Osteoblast (primary cell): ENCODE data around the gene MAP3K9. TPM values are rescaled to one million over a fixed set of nuclear protein-coding genes. Genes with fewer than 3 reads are reported as not detected.

Source experiments
- DNase-seq: peaks from one replicate; pipeline ENCODE4 v3.0.0; 2011; ENCODE audit warnings: low spot score, mixed read lengths; ENCODE audit not compliant: insufficient read length; ENCODE audit errors: missing footprints
- H2AFZ ChIP-seq: 2 replicates; pipeline ENCODE4 v1.6.0; 2011; ENCODE audit warnings: mild to moderate bottlenecking, low read length
- H3K27ac ChIP-seq: 2 replicates; pipeline ENCODE4 v1.5.1; 2011; ENCODE audit warnings: mild to moderate bottlenecking, low read depth, low read length, moderate library complexity
- H3K27me3 ChIP-seq: 2 replicates; pipeline ENCODE4 v1.6.0; 2012; ENCODE audit warnings: mild to moderate bottlenecking, control low read depth, inconsistent platforms, low read length, moderate library complexity; ENCODE audit not compliant: insufficient read depth
- H3K36me3 ChIP-seq: 2 replicates; pipeline ENCODE4 v1.5.1; 2011; ENCODE audit warnings: mild to moderate bottlenecking, low read length, control low read depth, moderate library complexity; ENCODE audit not compliant: insufficient read depth
- H3K4me1 ChIP-seq: 2 replicates; pipeline ENCODE4 v1.5.1; 2011; ENCODE audit warnings: mild to moderate bottlenecking, low read length, control low read depth, moderate library complexity; ENCODE audit not compliant: insufficient read depth
- H3K4me2 ChIP-seq: 2 replicates; pipeline ENCODE4 v1.6.0; 2011; ENCODE audit warnings: mild to moderate bottlenecking, low read length; ENCODE audit not compliant: insufficient read depth
- H3K4me3 ChIP-seq: fragments of 200-600 bp; sonication (generic); 3 replicates; pipeline ENCODE4 v1.5.1; 2012; ENCODE audit warnings: mild to moderate bottlenecking, low read length, inconsistent platforms; ENCODE audit not compliant: insufficient read depth
- H3K79me2 ChIP-seq: 2 replicates; pipeline ENCODE4 v1.6.0; 2012; ENCODE audit warnings: mild to moderate bottlenecking, low read length, control low read depth, inconsistent platforms; ENCODE audit not compliant: insufficient read depth
- H3K9me3 ChIP-seq: 2 replicates; pipeline ENCODE4 v1.5.1; 2011; ENCODE audit warnings: low read depth, low read length, control low read depth
- H4K20me1 ChIP-seq: 2 replicates; pipeline ENCODE4 v1.6.0; 2012; ENCODE audit warnings: mild to moderate bottlenecking, low read length, control low read depth; ENCODE audit not compliant: insufficient read depth
- total RNA-seq: library from RNA; depleted of rRNA; stranded (reverse); fragments of >200 nt; gene quantifications from 2 replicates; pipeline ENCODE4 v1.2.3, GENCODE V29; 2012
- TF ChIP-seq, protein P1 (sequence below): IDR thresholded peaks from 2 replicates; pipeline ENCODE4 v1.5.1; 2011; ENCODE audit warnings: mild to moderate bottlenecking, low read depth, low read length, moderate library complexity; ENCODE audit errors: extremely low read depth

MAP3K9 gene
- total RNA-seq, 1 donor, result under 0.01 TPM

DNA sequence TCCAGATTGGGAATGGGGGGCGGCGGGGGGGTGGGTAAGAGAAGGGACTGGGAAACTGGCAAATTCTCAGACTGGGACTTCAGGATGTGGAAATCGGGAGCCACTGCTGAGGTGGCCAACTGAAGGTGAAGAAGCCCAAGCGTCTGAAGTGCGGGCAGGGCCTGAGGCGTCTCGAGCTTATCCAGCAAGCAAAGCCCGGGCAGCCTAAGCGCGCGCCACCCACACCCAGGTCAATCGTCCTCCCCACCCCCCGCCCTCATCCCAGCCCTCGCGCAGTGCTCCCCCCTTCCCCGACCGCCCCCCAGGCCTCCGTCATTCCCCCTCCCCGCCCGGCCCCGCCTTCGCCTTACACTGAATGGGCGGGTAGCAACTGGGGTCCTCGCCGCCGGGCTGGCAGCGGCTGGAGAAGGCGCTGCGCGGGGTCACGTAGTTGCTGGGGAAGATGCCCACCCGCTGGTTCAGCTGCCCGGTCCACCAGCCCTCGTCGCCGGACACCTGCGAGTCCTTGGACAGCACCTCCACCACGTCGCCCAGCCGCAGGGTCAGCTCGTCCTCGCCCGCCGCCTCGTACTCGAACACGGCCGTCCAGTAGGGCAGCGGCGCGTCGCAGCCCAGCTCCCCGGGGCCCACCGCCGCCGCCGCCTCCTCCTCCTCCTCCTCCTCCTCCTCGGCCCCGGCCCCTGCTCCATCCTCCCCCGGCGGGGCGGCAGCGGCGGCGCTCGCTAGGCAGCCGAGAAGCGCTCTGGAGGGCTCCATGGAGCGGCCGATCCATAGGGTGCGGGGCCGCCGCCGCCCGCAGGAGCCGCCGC is 693 bp downstream of the MAP3K9 start:
- H3K36me3 ChIP-seq, result no peaks in the 10 kb centered on the region
- DNase-seq, result peak; percentile 47
- no peaks in the 10 kb centered on the region for H3K9me3 ChIP-seq
- no peaks in the 10 kb centered on the region for H4K20me1 ChIP-seq
- H3K27ac ChIP-seq, result no peak overlapping the region
- peaks cover 3% of the 10 kb centered on the region for H3K4me1 ChIP-seq
- H3K27me3 ChIP-seq, result peaks cover 53% of the 10 kb centered on the region
- H3K4me3 ChIP-seq, result peak overlapping the region; percentile 60
- H2AFZ ChIP-seq, result no peak overlapping the region
- peak overlapping the region; percentile 71 for H3K4me2 ChIP-seq
- H3K79me2 ChIP-seq, result no peaks in the 10 kb centered on the region
- TF ChIP-seq, protein P1, sequence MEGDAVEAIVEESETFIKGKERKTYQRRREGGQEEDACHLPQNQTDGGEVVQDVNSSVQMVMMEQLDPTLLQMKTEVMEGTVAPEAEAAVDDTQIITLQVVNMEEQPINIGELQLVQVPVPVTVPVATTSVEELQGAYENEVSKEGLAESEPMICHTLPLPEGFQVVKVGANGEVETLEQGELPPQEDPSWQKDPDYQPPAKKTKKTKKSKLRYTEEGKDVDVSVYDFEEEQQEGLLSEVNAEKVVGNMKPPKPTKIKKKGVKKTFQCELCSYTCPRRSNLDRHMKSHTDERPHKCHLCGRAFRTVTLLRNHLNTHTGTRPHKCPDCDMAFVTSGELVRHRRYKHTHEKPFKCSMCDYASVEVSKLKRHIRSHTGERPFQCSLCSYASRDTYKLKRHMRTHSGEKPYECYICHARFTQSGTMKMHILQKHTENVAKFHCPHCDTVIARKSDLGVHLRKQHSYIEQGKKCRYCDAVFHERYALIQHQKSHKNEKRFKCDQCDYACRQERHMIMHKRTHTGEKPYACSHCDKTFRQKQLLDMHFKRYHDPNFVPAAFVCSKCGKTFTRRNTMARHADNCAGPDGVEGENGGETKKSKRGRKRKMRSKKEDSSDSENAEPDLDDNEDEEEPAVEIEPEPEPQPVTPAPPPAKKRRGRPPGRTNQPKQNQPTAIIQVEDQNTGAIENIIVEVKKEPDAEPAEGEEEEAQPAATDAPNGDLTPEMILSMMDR, result no peak

DNA sequence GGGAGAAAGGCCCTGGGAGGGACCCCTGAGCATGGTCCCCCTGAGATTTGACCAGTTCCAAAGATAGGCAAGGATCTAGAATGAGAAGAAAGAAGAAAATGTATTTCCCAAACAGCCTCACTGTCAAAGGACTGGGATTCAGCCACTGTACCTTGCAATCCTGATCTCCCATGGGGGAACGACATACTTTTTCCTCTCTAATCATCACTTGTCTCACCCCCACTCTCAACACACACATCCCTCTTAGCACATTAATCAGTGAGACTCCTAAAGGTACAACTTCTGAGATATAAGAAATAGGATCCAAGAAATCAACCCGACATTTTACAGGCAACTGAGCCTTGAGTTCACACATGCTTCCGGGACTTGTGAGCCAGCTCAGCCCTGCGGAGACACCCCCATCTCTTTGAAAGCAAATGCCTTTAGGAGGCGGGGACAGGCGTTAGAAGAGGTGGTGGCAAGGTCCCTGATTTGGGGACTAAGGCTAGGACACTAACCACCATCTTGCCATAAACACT is 1.4 kb downstream of the MAP3K9 start:
- Histone ChIP-seq H3K9me3 (no peaks in the 10 kb centered on the region), H3K36me3 (no peaks in the 10 kb centered on the region), H3K4me3 (no peak overlapping the region), H3K27me3 (peaks cover 50% of the 10 kb centered on the region), H3K4me1 (peaks cover 3% of the 10 kb centered on the region), H4K20me1 (no peaks in the 10 kb centered on the region), H3K79me2 (no peaks in the 10 kb centered on the region), H2AFZ (no peak overlapping the region), H3K27ac (no peak overlapping the region), H3K4me2 (no peak overlapping the region)
- TF ChIP-seq, protein P1, result no peak
- no peak for DNase-seq

GRCh38 chr14:70804556-70805162 is 4.7 kb downstream of the MAP3K9 start:
- H4K20me1 ChIP-seq, result no peaks in the 10 kb centered on the region
- no peak overlapping the region for H3K4me2 ChIP-seq
- peak; percentile 87 for DNase-seq
- H3K27ac ChIP-seq, result no peak overlapping the region
- H3K79me2 ChIP-seq, result no peaks in the 10 kb centered on the region
- TF ChIP-seq, protein P1, result no peak
- peaks cover 27% of the 10 kb centered on the region for H3K27me3 ChIP-seq
- no peaks in the 10 kb centered on the region for H3K9me3 ChIP-seq
- H2AFZ ChIP-seq, result no peak overlapping the region
- H3K4me3 ChIP-seq, result no peak overlapping the region
- H3K36me3 ChIP-seq, result no peaks in the 10 kb centered on the region
- H3K4me1 ChIP-seq, result peaks cover under 1% of the 10 kb centered on the region
